Uterus (tissue), 2 donors: ENCODE measurements around the gene ZPLD1.

Source experiments
- POLR2A ChIP-seq, 2 donors: fragments of 450-650 bp; IDR thresholded peaks; one replicate each; pipeline ENCODE4 v1.6.1; 2016; ENCODE audit warnings: antibody characterized with exemption in 2 of 2, mild to moderate bottlenecking in 1 of 2, moderate library complexity in 1 of 2
- TF ChIP-seq, protein P1 (sequence below), 4 experiments: fragments of 200-600 bp in 2 of 4; fragments of 450-650 bp in 2 of 4; sonication (generic) in 2 of 4; IDR thresholded peaks; one replicate each; pipeline ENCODE4 v1.5.1; 2016 to 2019; ENCODE audit warnings: antibody characterized with exemption in 4 of 4, mild to moderate bottlenecking in 2 of 4, moderate library complexity in 1 of 4

DNA sequence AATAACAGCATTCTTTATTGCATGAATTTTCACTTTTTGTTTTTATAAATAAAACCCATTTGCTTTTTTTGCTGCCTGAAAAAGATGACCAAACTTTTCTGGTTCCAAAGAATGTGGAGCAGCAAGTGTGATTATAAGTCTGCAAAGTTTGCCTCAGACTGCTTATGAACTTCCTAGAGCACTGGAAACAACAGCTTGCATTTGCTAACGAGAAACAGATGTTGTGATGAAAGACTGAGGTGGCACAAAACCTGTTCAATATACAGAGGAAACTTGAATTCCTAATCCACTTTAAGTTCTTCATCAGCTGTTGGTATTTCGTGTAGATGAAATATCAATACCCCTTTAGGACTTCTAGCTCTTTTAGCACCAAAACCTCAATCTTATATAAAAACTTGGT, 9.3 kb downstream of the ZPLD1 start:
- TF ChIP-seq, protein P1, sequence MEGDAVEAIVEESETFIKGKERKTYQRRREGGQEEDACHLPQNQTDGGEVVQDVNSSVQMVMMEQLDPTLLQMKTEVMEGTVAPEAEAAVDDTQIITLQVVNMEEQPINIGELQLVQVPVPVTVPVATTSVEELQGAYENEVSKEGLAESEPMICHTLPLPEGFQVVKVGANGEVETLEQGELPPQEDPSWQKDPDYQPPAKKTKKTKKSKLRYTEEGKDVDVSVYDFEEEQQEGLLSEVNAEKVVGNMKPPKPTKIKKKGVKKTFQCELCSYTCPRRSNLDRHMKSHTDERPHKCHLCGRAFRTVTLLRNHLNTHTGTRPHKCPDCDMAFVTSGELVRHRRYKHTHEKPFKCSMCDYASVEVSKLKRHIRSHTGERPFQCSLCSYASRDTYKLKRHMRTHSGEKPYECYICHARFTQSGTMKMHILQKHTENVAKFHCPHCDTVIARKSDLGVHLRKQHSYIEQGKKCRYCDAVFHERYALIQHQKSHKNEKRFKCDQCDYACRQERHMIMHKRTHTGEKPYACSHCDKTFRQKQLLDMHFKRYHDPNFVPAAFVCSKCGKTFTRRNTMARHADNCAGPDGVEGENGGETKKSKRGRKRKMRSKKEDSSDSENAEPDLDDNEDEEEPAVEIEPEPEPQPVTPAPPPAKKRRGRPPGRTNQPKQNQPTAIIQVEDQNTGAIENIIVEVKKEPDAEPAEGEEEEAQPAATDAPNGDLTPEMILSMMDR (IDR thresholded peaks at IDR 0.05), result no peak
- no peak for TF ChIP-seq POLR2A (IDR thresholded peaks at IDR 0.05)
